ENCODE measurements around the gene CAMTA1.

Gene CAMTA1

DNA sequence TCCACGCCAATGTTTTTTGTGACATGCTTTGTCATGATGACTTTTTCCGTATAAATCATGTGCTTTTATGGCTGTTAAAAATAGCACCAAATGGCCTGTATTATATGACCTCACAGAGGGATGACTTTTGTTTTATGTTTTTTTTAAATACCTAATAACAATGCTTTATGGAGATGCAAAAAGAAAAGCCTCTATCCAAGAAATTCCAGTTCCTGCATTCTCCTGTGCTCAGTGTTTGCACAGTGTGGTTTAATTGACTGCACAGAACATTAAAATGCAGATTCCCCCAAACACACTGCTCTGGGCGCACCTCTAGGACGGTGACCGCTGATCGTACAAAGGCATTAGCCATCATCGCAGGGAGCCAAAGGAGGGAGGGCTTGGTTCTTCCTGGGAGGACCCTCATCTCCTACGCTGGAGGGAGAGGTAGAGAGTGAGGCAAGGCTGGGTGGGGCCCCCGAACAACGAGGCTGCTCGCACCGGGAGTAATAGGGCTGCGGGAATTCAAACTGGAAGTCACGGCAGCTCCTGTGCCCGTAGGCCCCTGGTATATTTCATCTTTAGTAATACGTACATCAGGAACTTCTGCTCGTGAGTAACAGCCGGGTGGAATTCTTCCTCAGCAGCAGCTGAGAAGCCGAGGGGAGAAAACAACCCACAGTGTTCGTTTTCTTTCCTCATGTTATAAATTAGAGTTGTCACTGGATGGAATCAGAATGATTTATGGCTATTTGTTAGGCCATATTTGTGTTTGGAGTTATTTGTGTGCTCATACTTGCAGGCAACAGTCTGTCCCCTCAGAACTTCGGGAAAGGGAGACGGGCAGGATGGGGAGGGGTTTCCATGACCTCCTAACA, 465.6 kb downstream of the CAMTA1 start:
- DNase-seq = no peak

DNA sequence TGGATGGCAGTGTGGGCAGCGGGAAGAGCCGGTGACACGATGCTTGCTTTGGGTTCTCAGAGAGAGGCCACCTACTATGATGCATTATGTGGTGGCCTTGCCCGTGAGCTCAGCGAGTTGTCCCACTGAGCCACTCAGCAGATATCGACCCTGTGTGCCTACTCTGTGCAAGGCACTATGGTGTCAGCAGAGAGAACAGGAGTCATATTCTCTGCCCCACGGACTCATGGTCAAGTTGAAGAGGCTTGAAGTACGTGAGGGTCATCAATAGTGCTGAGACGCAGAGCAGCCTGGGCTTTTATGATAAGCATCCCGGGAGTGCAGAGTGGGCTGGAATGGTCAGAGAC, 466.2 kb downstream of the CAMTA1 start:
- DNase-seq = no peak

DNA sequence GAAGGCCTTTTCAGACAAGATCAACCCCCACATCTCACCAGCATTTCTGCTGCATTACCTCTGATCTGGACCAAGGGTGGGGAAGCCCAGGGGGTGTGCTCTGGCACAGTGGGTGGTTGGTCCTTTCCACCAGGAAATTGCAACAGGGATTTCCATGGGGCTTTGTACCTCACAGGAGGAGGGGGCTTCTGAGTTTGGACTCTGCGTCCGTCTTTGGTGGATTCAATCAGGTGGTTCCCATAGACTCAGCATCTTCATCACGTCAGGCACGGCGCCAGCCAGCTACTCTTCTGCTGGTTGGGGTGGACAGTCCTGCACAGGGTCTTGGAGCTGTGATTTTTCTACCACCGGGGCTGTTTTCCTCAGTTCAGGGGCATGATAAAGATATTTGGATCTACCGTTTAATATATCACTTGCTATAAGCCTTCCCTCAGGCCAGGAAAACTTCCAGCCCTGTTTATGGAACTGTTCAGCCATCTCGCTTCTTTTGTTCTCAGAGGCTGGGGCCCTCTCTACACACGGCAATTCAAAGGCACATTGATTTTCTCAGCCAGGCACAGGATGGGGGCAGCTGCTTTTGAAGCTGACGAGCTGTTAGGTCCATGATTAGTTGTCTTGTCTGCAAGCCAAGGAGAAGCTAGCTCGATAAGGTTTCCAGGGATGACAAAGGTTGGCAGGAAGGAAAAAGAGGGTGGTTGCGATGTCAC, 467.3 kb downstream of the CAMTA1 start:
- DNase-seq = no peak

DNA sequence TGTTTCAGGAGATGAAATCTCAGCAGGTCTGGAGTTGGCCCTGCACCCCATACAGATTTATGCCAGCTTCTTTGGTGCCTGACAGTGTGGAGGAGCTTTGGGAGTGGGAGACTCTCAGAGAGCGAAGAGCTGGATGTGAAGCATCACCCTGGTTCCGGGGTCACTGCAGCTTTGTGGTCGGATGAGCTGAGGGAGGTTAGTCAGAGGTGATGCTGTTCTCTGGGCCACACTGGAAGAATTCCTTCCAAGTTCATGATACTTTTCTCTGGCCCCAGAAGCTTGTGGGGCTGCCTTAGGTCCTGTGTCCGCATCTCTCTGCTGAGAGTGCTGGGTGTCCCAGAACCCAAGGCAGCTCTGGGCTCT, 467.8 kb downstream of the CAMTA1 start:
- DNase-seq = no peak

DNA sequence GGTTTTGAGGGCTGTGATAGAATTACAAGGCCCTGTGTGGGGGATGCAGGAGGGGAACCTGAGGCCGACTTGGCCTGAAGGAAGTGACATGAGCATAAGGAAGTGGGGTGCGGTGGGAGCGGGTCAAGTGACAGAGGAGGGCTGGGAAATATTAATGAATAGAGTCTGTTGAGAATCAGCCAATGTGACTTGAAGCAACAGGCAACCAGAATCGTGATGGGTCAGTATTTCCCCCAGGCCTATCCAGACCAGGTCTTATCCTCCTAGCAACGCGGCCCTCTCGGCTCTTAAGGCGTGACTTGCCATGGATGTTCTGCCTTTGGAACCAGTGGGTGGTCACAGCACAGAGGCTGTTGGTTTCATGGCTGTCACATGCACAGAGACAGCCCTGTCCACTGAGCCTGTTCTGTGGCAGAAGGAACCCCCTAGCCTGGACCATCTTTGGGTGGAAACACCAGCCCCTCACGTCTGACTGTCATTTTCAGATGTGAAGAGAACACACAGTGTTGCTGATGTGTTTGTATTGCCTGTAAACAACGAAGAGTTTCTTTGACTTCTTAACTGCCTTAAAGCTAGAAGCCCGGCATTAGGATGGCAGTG, 468.8 kb downstream of the CAMTA1 start:
- DNase-seq = no peak

DNA sequence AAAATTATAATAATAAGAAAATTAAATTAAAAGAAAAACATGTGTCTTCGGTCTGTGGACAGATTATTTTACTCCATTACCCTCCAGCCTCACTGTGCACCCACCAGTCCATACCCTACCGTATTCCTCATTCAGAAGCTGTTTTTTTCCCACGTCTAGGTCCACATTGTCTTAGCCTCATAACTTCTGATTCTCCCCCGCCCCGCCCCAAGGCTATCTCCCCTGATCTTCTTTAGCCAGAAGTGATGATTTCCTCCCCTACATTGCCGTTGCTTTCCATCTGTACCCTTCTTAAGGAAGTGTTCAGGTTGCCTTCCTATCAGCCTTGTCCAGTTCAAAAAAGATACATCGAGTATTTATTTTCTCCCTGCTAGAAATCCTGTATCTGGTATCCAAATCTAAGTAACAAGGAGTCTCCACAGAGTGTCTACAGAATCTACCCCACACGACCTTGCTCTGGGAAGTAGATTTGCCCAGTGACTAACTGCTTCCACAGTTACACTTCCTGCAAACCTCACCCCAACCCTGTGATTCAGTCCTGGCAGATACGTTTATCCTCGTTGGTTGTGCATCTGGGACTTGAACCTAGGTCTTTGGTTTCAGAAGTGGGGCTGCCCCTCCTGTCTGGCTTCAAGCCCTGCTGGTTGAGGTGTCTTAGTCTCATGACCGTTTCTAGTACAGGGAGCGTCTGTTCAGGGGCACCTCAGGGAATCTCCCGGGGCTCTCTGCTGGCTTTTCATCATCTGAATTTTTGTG, 470.2 kb downstream of the CAMTA1 start:
- DNase-seq = no peak

DNA sequence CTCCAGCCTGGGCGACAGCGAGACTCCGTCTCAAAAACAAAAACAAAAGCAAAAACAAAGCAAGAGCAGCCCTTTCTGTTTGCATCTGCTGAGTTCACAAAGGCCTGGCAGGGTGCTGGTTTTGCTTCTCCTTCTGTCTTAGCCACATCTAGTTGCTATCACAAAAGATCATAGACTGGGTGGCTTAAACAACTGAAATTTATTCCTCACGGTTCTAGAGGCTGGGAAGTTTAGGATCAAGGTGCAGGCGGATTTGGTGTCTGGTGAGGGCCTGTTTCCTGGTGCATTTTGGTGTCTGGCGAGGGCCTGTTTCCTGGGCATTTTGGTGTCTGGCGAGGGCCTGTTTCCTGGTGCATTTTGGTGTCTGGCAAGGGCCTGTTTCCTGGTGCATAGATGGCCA, 471.3 kb downstream of the CAMTA1 start:
- no peak for DNase-seq

DNA sequence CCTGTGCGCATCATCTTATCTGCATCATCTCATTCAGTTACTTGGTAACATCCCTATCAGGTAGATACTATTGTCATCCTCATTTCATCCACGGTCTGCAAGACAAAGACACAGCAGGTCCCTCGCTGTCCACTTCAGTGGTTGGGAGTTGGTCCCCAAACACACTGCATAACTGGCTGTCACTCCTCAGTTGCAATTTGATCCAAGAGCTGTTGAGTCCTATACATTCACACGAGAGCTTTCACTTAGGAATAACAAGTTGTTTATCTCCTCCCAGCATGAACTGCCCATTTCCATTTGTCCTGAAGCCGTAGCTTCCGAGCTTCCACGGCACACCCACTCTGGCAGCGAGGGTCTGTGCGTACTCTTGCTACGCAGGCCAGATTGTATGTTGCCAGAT, 472.0 kb downstream of the CAMTA1 start:
- no peak for DNase-seq

DNA sequence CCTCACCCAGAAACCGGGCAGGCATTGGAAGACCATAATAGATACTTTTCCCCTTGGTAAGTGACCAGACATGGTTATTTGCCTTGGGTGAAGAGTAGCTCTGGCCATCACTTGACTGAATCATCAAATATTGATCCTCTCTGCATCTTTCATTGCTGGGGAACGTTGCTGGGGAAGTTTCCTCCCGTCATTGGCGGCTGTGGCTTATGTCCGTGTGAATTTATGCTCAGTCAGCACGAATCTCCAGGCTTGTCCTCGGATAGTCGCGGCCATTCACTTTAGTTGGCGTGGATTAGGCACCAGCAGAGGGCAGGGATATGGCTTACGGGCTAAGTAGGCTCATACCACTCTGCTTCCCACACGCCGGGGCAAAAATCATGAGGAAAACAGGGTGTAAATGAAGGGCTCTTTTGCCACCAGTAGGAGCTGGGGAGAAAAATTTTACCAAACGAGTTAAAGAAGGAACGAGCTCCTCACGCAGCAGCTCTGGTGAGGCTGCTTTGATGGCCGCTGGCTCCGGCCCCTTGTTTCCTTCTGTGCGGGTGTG, 473.4 kb downstream of the CAMTA1 start:
- no peak for DNase-seq

DNA sequence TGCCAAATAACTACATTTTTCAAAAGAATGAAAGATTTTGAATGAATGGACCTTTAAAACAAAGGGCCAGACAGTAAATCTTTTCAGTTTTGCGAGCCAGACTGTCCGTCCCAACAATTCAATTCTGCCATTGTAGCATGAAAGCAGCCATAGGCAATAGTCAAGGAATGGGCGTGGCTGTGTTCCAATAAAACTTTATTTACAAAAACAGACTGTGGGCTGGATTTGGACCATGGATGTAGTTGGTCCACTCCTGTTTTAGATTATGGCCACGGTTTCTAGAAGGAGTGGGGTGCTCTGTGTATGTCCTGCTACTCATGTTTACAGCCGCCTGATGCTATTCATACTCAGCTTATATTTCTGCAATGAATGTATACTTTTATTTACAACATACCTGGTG, 474.7 kb downstream of the CAMTA1 start:
- DNase-seq = no peak

DNA sequence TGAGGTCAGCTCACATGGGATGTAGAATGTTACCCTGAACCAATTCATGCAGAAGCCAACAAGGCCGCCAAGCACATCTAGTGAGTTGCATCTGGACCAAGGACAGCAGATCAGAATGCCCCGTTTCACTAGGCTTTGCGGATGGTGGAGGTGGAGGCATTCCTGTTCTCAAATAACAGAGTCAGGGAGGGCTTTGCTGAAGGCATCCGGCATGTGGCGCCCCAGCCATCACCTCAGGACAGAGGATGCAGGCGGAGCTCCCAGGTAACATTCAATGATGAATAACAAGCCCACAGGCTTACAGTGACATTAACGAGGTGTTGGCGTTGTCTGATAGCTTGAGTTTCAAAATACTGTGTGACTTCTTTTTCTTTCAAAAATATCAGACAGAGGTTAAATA, 476.2 kb downstream of the CAMTA1 start:
- DNase-seq = no peak

DNA sequence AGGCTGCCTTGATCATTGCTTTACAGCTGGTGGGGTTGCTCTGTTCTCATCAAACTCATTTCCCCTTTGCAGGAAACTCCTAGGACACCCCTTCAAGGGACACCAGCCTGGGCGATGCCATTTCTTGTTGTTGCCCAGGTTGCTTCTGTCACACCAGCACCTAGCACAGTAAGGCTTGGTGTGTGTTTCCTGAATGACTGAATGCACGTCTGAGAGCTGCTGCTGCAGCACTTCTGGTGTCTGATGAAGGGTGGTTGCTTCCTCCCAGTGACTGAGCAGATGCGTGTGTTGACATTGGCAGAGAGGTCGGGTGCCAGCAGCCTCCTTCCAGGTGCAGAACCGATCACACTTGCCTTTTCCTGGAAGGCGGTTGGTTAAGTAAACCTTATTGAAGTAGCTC, 477.4 kb downstream of the CAMTA1 start:
- DNase-seq = no peak

DNA sequence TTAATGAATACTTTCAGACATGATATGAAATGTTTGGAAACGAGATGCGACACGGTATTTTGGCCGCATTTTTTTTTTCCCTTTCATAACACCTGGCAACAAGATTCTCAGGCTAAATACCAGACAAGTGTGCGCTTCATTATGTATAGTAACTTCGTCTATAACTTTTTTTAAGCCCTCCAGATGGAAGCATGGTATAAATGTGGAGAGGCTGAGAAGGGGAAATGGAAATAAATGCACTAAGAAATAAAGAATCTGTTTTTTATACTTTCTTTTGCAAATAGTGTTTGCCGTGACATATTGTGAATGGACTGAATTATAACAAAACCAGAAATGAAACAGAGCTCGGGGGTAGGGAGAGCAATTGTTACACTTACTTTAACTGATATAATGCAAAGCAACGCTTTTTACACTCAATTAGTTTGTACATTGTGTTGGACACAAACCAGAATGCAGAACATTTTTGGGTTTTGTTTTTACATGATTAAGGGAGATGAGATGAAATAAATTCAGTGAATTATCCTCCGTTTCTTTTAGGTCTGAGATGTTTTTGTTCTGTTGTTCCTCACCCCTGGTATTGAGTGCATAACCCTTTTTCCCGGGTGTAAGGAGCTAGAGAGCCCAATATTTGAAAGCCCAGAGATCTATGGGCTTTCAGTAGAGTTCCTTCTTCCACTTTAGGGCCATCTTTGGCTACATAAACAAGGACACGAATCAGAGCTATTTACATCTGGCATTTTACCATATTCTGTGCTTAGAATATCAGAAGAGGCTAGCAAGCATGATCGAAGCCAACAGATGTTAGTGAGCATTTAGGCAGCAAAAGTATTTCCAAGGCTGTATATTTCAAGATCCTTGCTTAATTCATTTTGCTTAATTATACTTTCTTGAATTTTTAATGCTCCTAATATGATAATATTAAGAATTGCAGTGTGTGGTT, 478.0 kb downstream of the CAMTA1 start:
- DNase-seq = no peak

DNA sequence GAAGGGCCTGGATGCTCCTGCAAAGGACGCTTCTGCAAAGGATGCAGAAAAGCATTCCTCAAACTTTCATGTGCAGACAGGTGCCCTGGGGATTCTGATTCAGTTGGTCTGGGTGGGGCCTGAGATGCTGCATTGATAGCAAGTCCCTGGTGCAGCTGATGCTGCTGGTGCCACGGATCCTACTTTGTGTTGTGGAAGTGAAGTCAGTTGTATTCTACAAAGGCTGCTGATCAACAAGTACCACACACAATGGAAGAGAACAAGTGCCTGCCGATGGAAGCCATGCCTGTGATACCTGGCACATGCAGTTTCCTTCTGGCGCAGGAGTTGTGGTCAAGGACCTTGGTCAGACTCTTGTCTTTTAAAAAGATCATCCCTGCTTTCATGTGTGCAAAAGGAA, 478.8 kb downstream of the CAMTA1 start:
- DNase-seq = no peak

DNA sequence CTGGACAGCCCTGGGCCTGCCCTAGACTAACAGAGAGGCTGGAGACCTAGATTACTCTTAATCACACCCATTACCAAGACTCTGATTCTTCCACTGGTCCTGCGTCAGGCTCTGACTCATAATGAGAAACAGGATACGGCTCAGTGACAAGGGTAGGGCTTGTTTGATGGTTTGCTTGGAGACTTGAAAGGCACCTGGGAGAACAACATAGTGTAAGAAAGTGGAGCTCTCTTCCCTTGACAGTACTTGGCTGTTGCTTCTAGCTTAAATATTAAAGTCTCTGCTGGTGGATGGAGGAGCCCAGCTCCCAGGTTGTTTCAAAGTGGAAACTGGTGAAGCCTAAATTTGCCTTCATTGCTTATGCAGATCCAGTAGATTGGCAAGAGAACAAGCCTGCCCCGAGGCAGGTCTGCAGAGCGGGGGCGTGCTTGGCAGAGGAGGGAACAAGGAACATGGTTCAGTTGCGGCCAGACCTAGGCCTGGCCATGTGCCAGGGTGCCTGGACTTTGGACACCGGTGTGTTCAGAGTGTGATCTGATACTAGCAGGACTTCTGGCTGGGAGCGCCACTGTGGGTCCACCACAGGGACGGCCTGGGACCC, 480.6 kb downstream of the CAMTA1 start:
- no peak for DNase-seq

DNA sequence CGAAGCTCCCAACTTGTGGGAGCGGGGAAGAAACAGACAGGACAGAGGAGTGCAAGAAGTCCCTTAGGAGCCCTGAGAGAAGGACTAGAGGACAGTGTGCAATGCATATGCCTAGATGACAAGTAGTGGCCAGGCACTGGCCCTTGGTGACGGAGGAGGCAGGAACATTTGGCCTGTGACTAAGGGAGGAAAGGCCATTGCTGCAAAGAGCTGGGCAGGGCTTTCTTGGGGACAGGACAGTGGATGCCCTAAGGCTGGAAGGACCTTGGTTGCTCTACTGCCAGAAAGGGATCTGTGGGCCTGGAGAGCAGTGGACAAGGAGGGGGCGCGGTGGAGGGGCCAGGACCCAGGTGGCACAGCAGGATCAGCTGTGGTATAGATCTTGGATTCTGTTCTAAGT, 481.3 kb downstream of the CAMTA1 start:
- no peak for DNase-seq

DNA sequence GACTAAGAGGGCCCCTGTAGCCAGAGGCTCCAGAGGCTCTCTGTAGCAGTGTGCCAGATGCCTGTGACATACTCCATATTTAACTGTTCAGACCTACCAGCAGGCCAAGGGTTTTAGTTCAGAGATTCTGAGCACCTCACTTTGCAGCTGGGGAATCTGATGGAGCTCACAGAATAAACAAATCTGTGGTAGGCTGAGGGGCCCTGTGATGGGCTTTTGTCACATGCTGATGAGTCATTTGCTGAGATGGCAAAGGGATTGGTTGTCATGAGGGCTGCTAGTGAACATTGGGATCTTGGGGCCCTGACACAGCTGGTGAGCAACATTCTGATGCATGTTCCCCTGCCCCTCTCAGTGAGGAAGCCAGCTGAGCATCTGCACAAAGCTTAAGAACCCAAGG, 482.2 kb downstream of the CAMTA1 start:
- no peak for DNase-seq

DNA sequence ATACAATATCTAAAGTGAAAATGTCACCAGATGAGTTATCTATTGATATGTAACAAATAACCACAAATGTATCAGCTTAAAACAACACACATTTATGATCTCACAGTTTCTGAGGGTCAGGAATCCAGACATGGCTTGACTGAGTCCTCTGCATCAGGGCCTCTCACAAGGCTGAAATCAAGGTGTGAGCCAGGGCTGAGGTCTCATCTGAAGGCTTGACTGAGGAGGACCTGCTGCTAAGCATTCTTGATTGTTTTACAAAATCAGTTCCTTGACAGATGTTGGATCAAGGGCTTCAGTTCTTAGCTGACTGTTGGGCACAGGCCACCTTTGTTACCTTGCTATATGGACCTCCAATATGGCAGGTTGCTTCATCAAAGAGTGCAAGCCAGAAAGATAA, 483.7 kb downstream of the CAMTA1 start:
- no peak for DNase-seq

DNA sequence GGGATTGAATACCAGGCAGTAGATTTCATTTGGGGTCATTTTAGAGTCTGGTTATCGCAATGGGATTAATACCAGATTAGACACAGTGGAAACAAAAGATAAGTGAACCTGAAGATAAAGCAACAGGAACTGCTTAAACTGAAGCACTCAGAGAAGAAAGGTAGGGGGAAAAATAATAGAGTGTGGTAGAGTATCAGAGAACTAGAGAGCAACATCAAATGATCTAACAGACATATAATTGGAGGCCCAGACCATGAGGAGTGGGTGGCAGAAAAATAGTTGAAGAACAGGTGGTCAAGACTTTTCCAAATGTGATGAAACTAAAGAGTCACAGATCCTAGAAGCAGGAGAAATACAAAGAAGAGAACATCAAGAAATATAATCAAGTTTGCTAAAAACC, 484.3 kb downstream of the CAMTA1 start:
- no peak for DNase-seq

DNA sequence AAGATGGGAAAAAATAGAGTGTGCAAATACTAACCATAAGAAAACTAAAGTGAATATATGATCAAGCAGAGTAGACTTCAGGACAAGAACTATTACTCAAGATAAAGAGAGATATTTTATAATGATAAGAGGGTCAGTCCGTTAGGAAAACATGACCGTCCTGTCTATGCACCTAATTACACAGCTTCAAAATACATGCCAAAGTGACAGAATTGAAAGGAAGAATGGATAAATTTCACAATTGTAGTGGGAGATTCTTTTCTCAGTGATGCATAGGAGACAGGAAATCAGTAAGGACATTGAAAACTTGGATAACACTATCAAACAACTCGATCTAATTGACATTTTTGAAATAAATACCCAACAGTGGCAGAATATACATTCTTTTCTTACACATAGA, 489.0 kb downstream of the CAMTA1 start:
- no peak for DNase-seq

DNA sequence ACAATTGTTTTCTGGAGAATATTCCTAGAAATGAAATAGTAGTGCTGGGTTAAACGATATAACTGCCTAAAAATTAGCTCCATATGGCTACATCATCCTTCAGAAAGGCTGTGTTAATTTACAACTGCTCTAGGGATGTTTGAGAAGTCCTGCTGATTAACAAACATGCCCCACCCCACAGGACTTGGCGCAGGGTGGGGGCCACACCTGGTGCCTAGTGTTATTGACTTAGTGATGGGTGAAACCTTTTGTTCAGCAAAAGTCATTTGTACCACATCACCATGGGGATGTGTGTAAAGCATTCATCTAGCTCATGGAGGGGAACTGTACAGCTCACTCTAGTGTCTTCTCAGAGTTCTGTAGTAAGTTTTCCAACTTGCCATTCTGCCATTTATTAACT, 492.8 kb downstream of the CAMTA1 start:
- no peak for DNase-seq
